Measurements from ENCODE around the gene PFDN4. TPM values are rescaled to one million over a fixed set of nuclear protein-coding genes. Genes with fewer than 3 reads are reported as not detected.
A peak's percentile ranks its signal among the peaks of the same experiment; 100 is the strongest.

Gene PFDN4, protein sequence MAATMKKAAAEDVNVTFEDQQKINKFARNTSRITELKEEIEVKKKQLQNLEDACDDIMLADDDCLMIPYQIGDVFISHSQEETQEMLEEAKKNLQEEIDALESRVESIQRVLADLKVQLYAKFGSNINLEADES
- 56.6 and 78.3 TPM in 2 replicates for total RNA-seq

GRCh38 chr20:54207743-54208547 lies at the start of gene PFDN4:
Gene PFDN4, plus strand, starts transcription at chr20:54208087. Its CDS starts 14 bp downstream, at chr20:54208101.
- DNase-seq (ENCODE audit: extremely low read depth, low read depth, low spot score): peak; percentile 22

GRCh38 chr20:54158226-54158625 lies 49.7 kb upstream of the PFDN4 start:
- DNase-seq (ENCODE audit: extremely low read depth, low read depth, low spot score): no peak

DNA sequence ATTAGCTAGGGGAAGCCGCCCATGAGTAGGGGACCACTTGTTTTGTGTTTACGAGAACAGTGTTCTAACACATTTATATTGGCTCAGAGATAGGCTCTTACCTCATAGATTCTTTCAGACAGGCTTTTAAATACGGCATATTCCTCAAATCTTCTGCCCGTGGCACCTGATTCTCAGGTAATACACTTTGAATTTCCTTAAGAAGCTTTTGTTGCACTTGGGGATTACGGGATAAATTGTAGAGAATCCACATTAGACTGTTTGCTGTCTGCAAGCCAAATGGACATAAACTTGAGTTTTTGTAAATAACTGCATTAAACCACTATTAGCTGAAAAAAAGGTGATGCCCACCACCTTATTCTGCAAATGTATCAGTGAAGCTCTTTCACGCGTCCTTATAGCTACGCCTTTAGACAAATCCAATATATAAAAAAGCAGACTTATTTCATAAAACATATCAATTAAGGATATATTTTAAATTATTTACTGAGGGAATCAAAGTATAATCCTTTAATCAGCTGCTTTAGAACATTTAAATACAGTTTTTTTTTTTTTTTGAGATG lies 49.0 kb upstream of the PFDN4 start:
- no peak for DNase-seq (ENCODE audit: extremely low read depth, low read depth, low spot score)

GRCh38 chr20:54160065-54161007 lies 47.6 kb upstream of the PFDN4 start:
- DNase-seq (ENCODE audit: extremely low read depth, low read depth, low spot score): no peak

GRCh38 chr20:54161008-54161820 lies 46.7 kb upstream of the PFDN4 start:
- DNase-seq (ENCODE audit: extremely low read depth, low read depth, low spot score): no peak

DNA sequence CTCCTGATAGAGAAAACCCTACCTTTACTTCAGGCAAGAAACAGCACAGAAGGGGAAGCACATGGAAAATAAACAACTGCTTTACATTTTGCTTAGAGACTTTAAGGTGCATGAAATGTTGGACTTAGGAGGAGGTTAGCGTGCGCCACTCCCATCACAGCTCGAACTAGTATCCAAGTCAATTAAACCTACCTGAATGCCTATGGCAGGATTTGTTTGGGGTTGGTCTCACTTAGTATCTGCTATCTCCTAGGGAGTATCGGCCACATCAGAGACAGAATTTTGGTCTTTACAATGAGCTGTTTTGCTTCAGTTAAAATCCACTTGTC lies 46.1 kb upstream of the PFDN4 start:
- DNase-seq (ENCODE audit: extremely low read depth, low read depth, low spot score): no peak

DNA sequence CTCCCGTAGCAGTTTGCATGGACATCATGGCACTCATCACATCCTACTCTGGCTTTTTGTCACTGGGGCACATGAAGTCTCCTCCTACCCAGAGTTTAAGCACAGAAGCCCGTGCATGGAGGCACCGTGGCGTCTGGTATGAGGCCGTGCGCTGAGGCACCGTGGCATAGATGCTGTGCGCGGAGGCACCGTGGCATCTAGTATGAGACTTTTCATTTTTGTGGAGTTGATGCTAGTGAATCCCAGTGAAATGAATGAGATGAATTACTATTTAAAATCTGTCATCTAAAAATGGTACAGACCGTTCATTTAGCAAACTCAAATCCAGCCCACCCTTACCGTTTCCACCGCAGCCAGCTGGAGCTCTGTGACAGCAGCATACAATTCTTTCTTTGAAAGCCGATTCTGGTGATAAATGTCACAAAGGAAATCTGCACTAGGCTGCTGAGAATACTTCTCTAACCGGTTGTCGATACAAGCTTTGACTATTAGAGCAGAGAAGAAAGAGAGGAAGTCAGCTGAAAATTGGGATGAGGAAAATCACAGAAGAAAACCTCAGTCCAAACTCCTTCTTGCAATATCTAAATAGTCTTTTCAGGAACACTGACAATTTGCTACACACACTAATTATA lies 45.4 kb upstream of the PFDN4 start:
- DNase-seq (ENCODE audit: extremely low read depth, low read depth, low spot score): no peak

- no peak for DNase-seq (ENCODE audit: extremely low read depth, low read depth, low spot score)
Measured at GRCh38 chr20:54163402-54163801, 44.5 kb upstream of the PFDN4 start.

DNA sequence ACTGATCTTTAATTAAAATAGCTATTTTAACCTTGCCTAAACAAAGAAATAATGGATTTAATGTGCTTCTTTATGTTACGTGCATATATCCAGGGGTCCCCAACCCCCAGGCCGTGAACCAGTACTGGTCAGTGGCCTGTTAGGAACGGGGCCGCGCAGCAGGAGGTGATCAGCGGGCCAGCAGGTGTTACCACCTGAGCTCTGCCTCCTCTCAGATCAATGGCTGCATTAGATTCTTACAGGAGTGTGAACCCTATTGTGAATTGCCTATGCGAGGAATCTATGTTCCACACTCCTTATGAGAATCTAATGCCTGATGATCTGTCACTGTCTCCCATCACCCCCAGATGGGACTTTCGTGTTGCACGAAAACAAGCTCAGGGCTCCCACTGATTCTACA lies 42.9 kb upstream of the PFDN4 start:
- no peak for DNase-seq (ENCODE audit: extremely low read depth, low read depth, low spot score)

DNA sequence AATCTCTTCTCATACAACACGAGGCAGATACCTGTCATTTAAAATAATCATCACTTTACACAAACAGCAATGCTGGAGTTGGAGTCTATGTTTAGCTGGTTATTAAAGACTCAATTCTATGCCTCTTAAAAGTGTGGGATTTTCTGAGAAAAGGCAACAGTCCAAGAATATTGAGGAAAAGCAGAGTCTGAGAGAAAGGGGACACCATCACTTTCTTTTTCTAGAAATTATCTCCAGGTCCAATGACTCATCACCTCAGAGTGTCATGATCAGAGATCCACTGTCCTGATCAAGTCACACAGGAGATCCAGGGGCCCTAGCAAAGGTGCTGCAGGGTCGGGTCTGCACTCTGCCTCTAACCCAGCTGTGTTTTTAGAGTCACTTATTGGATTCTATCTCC lies 42.1 kb upstream of the PFDN4 start:
- DNase-seq (ENCODE audit: extremely low read depth, low read depth, low spot score): no peak

DNA sequence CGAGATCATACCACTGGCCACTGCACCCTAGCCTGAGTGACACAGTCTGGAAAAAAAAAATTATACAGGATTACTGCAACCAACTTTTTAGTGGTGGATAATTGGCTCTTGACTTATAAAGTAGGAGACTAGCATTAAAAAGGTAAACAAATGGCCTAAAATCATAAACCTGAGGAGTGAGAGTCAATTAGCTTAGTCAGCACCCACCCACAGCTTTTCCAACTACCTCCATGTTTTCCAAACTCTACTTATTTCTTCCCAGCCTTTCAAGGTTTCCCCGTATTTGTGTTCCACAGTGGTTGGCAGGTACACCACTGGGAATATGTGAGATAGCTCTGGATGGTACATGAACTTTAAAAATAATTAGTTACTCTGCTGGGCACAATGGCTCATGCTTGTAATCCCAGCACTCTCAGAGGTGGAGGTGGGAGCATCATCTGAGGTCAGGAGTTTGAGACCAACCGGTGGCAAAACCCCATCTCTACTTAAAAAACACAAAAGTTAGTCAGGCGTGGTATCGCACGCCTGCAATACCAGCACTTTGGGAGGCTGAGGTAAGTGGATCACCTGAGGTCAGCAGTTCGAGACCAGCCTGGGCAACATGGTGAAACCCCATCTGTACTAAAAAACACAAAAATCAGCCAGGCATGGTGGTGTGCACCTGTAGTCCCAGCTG lies 40.8 kb upstream of the PFDN4 start:
- no peak for DNase-seq (ENCODE audit: extremely low read depth, low read depth, low spot score)

- no peak for DNase-seq (ENCODE audit: extremely low read depth, low read depth, low spot score)
Measured at GRCh38 chr20:54167909-54168872, 39.7 kb upstream of the PFDN4 start.

- DNase-seq (ENCODE audit: extremely low read depth, low read depth, low spot score): no peak
Measured at GRCh38 chr20:54168961-54169862, 38.7 kb upstream of the PFDN4 start.

DNA sequence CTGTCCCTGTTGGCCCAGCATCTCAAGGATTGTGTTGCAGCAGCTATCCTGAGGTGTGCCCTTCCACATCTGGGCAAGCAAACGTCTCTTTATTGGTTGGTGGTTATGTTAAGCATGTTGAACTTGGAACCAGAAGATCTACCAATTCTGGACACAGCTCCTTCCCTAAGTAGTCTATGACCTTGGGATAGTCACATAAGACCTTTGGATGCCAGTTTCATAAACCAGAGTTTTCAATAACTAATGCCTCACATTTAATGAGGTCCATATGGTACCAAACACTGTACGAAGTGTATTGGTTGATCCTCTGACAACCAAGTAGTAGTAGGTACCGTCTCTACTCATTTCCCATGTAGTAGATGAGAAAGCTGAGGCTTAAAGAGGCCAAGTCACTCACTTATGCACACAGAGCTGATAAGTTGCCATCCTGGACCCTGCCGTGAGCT lies 37.8 kb upstream of the PFDN4 start:
- no peak for DNase-seq (ENCODE audit: extremely low read depth, low read depth, low spot score)

DNA sequence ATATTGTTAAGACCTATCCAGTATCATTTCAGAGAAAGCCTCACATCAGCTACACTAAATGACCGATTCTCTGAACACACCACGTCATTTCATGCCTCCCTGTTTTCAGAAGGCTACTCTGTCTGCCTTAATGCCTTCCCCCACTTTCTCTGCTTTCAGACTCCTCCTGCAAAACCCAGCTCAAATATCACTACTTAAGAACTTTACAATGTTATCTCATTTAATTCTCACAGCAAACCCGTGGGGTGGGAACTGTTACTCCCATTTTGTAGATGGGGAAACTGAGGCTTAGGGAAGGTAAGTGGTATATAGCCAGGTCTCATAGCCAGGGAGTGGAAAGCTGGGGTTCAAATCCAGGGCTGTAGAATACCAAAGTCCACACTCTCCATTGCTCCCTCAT lies 36.9 kb upstream of the PFDN4 start:
- no peak for DNase-seq (ENCODE audit: extremely low read depth, low read depth, low spot score)

DNA sequence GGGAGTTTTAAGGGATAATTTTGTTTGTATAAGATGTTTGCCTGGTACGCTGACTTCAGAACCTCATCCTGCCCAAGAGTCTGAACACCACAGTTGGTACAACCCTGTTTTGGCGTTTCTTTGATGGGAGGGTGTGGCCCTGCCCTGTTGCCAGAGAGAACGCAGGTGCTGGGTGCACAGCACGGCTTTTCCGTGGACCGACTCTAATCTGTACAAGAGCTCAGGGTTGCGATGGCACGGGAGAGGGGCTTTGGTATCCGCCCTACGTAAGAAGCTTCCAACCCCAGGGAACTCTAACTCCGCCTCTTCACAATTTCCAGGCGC lies 35.4 kb upstream of the PFDN4 start:
- DNase-seq (ENCODE audit: extremely low read depth, low read depth, low spot score): no peak
